HG03575 (cell line): ENCODE data around the gene CALM1.

Source experiments
- ATAC-seq: cut with Tn5 transposase; IDR thresholded peaks from one replicate; pipeline ENCODE4 v1.9.1; 2021; ENCODE audit not compliant: unreplicated experiment, insufficient number of reproducible peaks, low FRiP score; ENCODE audit errors: extremely low read depth

CALM1 gene

GRCh38 chr14:90429236-90429635, 32.4 kb downstream of the CALM1 start:
- no peak for ATAC-seq

GRCh38 chr14:90429754-90430153, 32.9 kb downstream of the CALM1 start:
- ATAC-seq: no peak

DNA sequence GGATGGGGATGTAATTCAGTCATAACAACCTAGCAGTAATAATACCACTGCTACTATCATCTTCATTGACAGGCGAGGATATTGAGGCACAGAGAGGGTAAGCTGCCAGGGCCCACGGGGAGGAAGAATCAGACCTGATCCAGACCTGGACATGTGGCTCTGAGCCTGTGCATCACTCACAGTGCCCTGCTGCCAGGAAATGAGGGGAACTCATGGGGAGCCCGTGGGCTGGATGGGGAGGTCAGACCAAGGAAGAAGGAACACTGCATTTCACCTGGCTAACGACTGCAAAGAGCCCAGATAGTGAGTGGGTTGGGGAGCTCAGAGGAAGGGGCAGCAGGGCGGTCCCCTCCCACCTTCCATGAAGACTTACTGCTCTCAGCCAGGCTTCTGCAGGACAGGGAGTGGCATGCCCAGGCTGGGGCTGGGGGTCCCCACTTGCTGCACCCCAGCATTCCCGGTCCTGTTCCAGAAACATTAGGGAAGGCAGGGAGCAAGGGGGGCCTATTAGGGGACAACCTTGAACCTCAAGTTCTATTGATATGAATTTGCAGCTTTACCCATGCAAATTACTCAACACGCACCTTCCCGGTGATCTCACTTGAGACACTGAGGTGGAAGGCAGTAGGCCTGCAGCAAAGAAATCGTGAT, 37.7 kb downstream of the CALM1 start:
- ATAC-seq: no peak

GRCh38 chr14:90438841-90439240, 42.0 kb downstream of the CALM1 start:
- no peak for ATAC-seq

DNA sequence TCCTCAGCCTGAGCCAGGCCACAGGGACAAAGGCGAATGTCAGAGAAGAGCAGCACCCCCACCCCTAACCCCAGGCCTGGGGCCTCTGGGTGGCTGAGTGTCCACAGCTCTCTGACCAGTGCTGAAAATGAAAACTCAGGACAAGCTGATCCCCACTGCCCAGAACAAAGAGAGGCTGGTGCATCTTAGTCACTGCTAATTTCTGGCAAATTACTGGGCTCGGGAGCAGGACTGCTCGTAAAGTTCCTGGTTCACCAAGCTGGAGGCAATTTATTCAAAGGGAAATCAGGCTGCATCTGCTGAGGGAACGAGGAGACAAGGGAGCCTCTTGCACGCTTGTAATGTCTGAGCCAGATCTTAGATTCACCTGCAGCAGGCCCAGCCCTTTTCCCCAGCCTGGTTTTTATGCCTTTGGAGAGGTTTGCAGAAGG, 43.2 kb downstream of the CALM1 start:
- no peak for ATAC-seq

DNA sequence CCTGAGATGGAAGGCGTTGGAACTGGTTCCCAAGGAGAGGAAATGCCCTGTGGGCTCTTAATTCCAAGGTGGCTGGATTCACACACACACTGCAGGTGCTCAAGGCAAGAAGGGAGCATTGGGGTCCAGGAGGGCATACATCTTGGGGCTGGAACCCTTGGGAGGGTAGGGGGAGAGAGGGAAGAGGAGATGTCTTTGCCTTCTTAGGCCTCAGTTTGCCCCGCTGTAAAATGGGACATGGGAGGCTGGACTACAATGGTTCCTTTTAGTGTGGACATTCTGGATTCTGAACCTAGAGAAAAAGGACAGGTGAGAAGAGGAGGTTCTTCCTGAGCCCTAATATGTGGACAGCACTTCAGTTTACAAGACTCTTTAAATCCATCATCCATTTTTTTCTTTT, 43.8 kb downstream of the CALM1 start:
- no peak for ATAC-seq

DNA sequence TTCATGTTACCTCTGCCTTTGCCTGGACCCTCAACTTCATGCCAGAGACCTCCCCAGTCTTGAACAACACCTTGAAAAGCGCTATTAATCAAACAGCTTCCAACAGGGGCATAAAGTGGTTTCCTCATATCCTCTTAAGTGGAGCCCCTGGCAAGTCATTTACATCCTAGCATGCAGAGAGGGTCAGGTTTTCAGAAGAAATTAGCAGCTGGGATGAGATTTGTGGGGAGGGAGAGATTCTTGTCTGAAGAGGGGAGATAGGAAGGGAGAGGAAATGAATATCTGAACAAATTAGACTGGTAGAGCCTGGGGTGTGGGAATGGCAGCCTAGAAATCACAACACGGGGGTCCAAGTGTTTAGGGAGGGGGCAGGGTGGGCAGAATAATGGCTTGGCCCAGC, 45.6 kb downstream of the CALM1 start:
- no peak for ATAC-seq

DNA sequence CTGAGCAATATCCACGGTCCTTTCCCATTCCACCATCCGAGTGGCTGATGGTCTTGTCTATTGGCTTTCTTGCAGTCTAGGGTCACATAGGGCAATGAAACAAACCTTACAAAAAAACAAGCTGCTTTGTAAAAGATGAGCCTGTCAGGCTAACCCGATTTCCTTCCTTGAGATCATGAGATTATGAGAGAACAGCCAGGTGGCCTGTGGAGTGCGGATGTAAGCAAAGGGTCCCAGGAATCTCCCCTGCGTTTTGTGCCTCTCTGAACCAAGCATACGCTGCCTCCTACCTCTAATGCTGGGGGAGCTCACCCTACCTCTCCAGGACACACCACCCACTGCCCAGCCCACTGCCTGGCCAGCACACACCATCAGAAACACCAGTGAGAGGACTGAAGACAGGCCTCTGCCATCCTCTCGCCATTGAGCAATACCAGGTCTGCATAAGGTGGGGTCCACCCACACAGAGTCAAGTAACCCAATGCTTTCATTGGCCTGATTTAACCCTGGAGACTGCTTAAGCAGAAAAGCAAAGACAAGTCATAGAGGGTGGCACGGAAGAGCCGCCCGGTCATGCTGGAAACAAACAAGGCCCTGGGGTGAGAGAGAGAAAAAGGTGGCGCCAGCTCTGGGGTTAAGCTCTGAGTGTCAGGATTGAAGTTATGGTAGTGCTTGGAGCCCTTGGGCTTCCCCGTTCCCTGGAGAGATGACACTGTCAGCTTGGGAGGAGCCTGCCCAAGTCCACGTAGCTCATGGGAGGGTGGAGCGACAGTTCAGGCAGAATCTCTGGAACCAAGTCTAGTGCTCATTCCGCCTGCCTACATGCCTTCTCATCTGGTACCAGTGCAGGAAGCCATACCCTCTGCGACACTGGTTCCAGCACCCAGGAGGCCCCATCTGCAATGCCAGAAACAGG, 46.6 kb downstream of the CALM1 start:
- ATAC-seq: no peak

DNA sequence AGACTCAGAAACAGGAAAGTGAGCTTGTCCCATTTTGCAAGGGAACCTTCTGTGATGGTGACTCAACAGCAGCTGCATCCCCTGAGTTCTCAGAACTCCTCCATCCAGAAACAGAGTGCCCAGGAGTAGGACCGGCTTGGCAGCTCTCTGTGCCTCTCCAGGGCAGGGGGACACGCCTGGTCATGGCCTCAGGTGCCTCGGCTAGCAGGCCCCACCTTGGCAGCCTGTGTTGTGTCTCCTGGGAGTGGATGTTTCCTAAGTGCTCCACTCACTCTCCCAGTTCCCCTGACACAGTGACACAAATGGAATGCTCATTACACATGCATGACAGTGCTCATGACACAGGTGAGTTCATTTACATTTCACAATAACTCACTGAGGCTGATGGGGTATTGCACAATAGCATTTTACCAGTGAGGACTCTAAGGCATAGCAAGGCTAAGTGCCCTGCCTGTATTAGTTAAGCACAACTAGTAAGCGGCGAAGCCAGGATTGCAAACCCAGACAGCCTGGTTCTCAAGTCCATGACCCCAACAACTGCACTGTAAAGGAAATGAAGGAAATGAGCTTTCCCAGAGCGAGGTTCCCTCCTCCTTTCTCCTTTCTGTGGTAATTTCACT, 47.4 kb downstream of the CALM1 start:
- no peak for ATAC-seq

DNA sequence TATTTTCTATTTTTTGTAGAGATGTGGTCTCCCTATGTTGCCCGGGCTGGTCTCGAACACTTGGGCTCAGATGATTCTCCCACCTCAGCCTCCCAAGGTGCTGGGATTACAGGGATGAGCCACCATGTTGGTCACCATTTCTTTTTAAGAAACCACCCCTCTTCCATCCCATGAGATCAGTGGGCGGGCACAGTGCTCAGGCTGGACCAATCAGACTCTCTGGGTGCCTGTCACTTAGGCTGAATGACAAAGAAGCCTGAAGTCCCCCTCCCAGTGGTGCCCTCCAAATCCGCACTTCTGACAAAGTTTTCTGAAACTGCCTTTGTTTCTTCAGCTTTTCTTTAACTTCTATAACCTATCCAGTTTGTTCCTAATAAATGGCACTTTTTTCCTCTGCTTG, 48.2 kb downstream of the CALM1 start:
- ATAC-seq: no peak

- ATAC-seq: no peak
Observed at GRCh38 chr14:90446405-90446804, 49.6 kb downstream of the CALM1 start.

DNA sequence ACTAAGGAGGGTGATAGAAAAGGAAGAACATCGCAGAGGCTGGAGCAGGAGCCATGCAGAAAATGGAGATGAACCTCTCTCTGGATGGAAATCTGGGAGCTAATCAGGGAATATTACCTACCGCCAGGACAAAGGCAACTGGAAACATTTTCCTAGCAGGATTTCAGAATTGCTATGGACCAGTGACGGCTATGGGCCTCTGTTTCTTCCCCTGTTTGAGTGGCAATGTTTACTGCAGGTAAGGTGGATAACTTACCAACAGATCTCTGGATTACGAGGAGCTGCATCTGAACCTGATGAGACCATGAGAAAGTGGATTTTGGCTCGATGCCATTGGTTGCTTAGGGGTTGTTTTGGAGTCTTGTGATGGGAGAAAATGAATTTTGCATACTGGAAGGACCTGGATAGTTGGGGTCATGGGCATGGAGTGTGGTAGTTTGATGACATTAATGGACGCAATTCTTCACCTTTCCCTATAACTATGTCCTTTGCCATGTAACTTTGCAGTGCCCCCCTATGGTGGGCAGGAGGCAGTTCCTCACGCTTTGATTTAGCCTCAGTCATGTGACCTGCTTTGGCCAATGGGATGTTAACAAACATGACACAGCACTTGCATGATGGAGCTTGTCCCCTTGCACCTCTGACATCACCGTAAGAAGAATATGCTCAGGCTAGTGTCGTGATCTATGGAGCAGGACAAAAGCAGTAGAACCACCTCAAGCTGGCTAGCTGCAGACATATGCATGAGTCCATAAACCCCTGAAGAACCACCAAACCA, 51.1 kb downstream of the CALM1 start:
- no peak for ATAC-seq

- ATAC-seq: no peak
Observed at GRCh38 chr14:90449411-90449810, 52.6 kb downstream of the CALM1 start.

DNA sequence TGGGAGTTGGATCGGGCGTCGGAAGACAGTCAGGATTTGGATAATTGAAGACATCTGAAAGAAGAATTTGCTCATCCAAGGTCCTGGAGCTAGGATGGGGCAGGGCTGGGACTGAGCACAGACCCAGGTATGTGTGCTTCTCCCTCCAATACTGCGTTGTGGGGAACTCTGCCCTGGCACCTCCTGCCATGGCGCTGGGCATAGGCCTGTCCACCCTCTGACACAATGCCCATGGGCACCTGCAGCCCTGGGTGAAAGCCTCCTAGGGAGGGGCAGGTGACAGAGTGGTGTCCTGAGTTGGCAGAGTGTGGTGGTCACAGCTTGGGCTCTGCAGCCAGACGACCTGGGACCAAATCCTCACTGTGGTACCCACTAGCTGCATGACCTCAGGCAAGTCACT, 53.3 kb downstream of the CALM1 start:
- no peak for ATAC-seq

GRCh38 chr14:90450667-90451066, 53.8 kb downstream of the CALM1 start:
- no peak for ATAC-seq

- no peak for ATAC-seq
Observed at GRCh38 chr14:90451443-90451842, 54.6 kb downstream of the CALM1 start.

DNA sequence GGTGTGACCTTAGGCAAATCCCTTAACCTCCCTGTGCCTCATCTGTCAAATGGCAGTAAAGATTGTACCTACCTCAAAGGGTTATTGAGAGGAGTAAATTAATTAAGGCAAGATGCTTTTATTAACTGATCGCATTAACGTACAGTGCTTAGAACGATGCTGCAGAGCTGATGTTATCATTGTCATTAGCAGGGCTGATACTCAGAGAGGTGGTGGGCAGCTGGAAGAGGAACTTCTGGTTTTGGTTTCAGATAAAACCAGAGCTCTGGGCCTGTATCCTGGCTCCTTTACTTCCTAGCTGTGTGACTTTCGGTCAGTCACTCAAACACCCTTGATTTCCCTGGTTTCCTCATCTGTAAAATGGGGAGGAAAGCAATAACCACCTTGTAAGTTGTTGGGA, 55.1 kb downstream of the CALM1 start:
- no peak for ATAC-seq

DNA sequence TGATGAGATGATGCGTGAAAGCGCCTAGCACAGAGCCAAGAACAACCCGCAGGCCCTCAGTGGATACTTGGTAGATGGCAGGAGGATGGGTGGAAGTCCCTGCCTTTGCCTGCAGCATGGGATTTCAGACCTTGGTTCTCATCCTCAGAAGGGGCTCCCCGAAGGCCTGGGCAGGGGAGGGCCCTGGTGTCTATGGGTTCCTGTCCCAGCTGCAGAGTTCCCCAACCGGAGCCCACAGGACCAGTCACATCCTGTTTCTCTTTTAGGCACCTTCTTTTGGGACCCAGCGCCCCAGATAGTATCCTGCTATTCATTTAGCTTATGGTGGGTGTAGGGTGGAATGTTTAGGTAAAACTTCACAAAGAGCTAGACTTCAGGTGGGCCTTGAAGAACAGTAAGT, 55.5 kb downstream of the CALM1 start:
- no peak for ATAC-seq

DNA sequence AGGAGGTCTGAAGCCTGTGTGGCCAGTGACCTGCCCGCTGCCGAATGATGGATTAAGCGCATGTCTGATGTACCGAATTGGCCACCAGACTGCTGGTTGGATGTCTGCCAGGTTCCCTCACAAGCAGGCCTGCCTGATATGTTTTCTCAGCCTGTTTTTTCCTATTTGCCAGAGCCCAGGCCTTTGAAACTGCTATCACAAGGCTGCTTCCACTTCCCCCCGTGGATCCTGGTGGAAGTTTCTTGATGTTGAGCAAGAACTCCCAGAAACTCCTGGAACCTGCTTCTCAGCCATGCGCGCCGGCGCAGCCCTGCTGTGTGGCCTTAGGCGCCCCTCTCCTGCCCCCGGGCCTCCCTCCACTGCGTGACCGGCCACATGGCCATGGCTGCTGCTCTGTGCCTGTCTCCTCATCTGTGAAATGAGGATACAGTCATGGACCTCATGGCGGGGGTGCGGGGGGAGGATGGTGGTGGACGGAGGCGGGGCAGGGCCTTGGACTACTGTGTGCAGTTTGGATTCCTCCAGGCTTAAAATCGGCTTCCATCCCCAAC, 56.6 kb downstream of the CALM1 start:
- ATAC-seq: no peak
